Measurements from ENCODE around the gene PDE1A. TPM values are rescaled to one million over a fixed set of nuclear protein-coding genes. Genes with fewer than 3 reads are reported as not detected.

Gene PDE1A
- total and polyA plus RNA-seq, 4 donors, result 0.64 to 5.2 (median 1.7) TPM

GRCh38 chr2:182448371-182448770 lies 21.5 kb upstream of the PDE1A start:
- H3K36me3 ChIP-seq (ENCODE audit: control insufficient read depth in 4 of 4, insufficient read depth in 3 of 4, low read depth in 1 of 4, low read length in 3 of 4), result no peaks in the 10 kb centered on the region
- no peaks in the 10 kb centered on the region for H3K4me1 ChIP-seq (ENCODE audit: control insufficient read depth in 4 of 4, insufficient read depth in 4 of 4, low read length in 3 of 4)
- H3K27ac ChIP-seq (ENCODE audit: low read depth in 1 of 2, low read length in 2 of 2), result no peak overlapping the region
- 87% methylated on average over 2 of the region's 2 CpGs for WGBS
- H3K9ac ChIP-seq (ENCODE audit: low read depth in 1 of 2, low read length in 2 of 2), result no peak overlapping the region
- H3K9me3 ChIP-seq (ENCODE audit: control insufficient read depth in 4 of 4, low read length in 3 of 4), result no peaks in the 10 kb centered on the region
- no peaks in the 10 kb centered on the region for H3K27me3 ChIP-seq (ENCODE audit: control insufficient read depth in 4 of 4, insufficient read depth in 4 of 4, low read length in 3 of 4)
- no peak overlapping the region for H3K4me3 ChIP-seq (ENCODE audit: low read depth in 1 of 3, low read length in 3 of 3)
- TF ChIP-seq CTCF (IDR thresholded peaks at IDR 0.05; ENCODE audit: low read depth, low read length, missing input control) (no peak), MAX (IDR thresholded peaks at IDR 0.05) (no peak), HNF4G (IDR thresholded peaks at IDR 0.05) (no peak), ZBTB33 (IDR thresholded peaks at IDR 0.05) (no peak), SP1 (IDR thresholded peaks at IDR 0.05) (no peak), RAD21 (IDR thresholded peaks at IDR 0.05) (no peak), YY1 (IDR thresholded peaks at IDR 0.05) (no peak), TAF1 (conservative IDR thresholded peaks at IDR 0.05) (no peak)
- DNase-seq (ENCODE audit: low spot score), result no peak

GRCh38 chr2:182447863-182448262 lies 21.0 kb upstream of the PDE1A start:
- 55% methylated on average over 2 of the region's 2 CpGs for WGBS
- DNase-seq (ENCODE audit: low spot score), result no peak
- no peaks in the 10 kb centered on the region for H3K4me1 ChIP-seq (ENCODE audit: control insufficient read depth in 4 of 4, insufficient read depth in 4 of 4, low read length in 3 of 4)
- no peaks in the 10 kb centered on the region for H3K27me3 ChIP-seq (ENCODE audit: control insufficient read depth in 4 of 4, insufficient read depth in 4 of 4, low read length in 3 of 4)
- no peak overlapping the region for H3K4me3 ChIP-seq (ENCODE audit: low read depth in 1 of 3, low read length in 3 of 3)
- H3K9me3 ChIP-seq (ENCODE audit: control insufficient read depth in 4 of 4, low read length in 3 of 4), result no peaks in the 10 kb centered on the region
- no peak overlapping the region for H3K9ac ChIP-seq (ENCODE audit: low read depth in 1 of 2, low read length in 2 of 2)
- TF ChIP-seq MAX (IDR thresholded peaks at IDR 0.05) (no peak), FOXA1 (IDR thresholded peaks at IDR 0.05) (no peak)
- no peak overlapping the region for H3K27ac ChIP-seq (ENCODE audit: low read depth in 1 of 2, low read length in 2 of 2)
- H3K36me3 ChIP-seq (ENCODE audit: control insufficient read depth in 4 of 4, insufficient read depth in 3 of 4, low read depth in 1 of 4, low read length in 3 of 4), result no peaks in the 10 kb centered on the region

GRCh38 chr2:182447163-182447562 lies 20.3 kb upstream of the PDE1A start:
- no peak for DNase-seq (ENCODE audit: low spot score)
- Histone ChIP-seq H3K4me1 (ENCODE audit: control insufficient read depth in 4 of 4, insufficient read depth in 4 of 4, low read length in 3 of 4) (no peaks in the 10 kb centered on the region), H3K27me3 (ENCODE audit: control insufficient read depth in 4 of 4, insufficient read depth in 4 of 4, low read length in 3 of 4) (no peaks in the 10 kb centered on the region), H3K36me3 (ENCODE audit: control insufficient read depth in 4 of 4, insufficient read depth in 3 of 4, low read depth in 1 of 4, low read length in 3 of 4) (no peaks in the 10 kb centered on the region), H3K27ac (ENCODE audit: low read depth in 1 of 2, low read length in 2 of 2) (no peak overlapping the region), H3K4me3 (ENCODE audit: low read depth in 1 of 3, low read length in 3 of 3) (no peak overlapping the region), H3K9ac (ENCODE audit: low read depth in 1 of 2, low read length in 2 of 2) (no peak overlapping the region), H3K9me3 (ENCODE audit: control insufficient read depth in 4 of 4, low read length in 3 of 4) (no peaks in the 10 kb centered on the region)
- WGBS, result 55% methylated on average over 2 of the region's 2 CpGs
- TF ChIP-seq CTCF (IDR thresholded peaks at IDR 0.05; ENCODE audit: low read depth, low read length, missing input control) (no peak), JUND (IDR thresholded peaks at IDR 0.05) (no peak), EGR1 (IDR thresholded peaks at IDR 0.05; ENCODE audit: low read depth in 2 of 2) (no peak), RAD21 (IDR thresholded peaks at IDR 0.05) (no peak), RXRA (IDR thresholded peaks at IDR 0.05) (no peak), HNF4A (conservative IDR thresholded peaks at IDR 0.05) (no peak)
